ENCODE results near the gene KLHL29.

Gene KLHL29

DNA sequence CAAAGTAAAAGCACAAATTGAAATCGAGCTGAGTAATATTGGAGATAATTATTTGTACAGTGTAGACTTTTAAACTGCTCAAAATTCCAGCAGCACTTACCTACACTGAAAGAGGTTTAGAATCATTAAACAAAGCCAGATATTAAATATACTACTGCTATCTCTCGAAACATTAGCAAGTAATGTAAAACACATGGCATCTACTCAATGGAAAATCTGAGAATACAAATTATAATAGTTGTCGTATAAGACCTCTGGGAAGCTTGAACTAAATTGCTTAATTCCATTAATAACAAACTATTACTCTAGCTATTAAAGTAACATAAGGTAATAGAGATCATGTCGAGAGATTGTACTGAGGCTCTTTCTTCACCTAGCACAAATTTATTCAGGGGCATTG lies 108.9 kb downstream of the KLHL29 start:
- no peak for DNase-seq (ENCODE audit: low spot score)

DNA sequence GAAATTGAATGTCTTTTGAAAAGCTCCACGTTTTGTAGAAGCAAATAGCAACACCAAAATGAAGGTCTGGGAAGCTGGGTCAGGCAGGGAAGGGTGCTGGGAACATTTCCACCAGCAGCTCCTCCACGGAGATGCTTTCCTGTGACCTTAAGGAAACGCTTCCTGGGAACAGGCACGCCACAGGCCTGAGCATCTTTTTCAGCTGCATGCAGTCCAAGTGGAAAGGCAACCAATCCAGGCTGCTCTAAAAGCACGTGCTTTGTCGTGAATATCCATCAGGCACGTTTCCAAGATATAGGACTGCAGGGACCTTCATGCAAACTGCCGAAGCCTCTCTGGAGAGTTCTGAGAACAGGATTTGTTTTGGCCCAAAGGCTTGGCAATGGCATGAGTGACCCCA lies 109.3 kb downstream of the KLHL29 start:
- DNase-seq (ENCODE audit: low spot score): no peak

DNA sequence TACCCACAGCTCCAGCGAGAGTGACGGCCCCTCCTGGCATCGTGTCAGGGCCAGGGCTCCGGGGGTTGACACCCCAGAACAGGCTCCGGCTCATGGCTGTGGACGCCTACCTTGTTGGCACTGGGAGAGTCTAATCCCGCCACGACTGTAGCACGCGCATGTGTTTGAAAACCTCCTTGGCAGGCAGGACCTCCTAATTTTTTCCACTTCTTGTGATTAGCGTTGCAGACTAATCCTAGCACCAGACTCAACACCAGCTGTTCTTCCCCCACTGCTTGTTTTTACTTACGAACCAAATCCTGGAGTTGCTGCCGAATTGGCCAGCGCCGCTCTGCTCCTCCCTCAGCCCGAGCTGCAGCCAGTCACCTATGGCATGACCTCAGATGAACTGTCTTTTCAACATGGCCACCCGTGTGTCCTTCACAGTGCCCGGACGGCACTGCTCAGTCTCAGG lies 110.7 kb downstream of the KLHL29 start:
- DNase-seq (ENCODE audit: low spot score): no peak

DNA sequence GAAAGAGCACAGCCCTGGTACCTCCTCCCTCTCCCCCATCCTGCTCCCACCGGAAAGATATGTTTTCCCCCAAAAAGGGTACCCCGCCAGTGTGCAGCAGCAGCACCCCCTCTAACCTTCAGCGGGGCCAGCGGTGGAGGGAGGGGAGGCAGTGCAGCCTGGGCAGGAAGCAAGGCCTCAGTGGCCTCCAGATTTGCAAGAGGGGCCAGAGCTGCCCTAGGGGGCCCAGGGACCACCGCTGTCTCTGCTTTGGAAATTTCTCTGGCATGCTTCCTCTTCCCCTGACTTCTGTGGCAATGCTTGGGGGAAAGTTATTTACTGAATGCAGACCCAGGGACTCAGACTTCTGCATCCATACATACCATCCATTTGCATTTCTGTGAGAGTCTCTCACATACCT lies 111.5 kb downstream of the KLHL29 start:
- DNase-seq (ENCODE audit: low spot score): no peak

DNA sequence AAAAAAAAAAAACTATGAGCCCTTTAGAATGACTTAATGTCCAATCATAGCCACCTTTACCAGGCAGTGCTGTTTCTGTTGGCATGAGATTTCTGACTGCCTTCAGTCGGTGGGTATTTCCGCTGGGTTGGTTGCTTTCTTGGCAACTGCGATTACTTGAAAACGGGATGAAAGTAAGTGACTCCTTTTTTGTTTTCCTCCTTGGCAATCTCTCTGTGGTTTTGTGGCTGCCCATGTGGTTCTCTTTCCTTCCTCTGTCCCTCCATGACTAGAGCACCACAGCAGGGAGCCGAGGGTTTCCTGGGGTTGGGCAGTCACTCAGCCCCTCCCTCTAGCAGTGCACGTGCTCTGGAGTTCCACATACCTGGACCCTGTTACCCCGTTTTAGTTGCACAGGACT lies 112.1 kb downstream of the KLHL29 start:
- no peak for DNase-seq (ENCODE audit: low spot score)

DNA sequence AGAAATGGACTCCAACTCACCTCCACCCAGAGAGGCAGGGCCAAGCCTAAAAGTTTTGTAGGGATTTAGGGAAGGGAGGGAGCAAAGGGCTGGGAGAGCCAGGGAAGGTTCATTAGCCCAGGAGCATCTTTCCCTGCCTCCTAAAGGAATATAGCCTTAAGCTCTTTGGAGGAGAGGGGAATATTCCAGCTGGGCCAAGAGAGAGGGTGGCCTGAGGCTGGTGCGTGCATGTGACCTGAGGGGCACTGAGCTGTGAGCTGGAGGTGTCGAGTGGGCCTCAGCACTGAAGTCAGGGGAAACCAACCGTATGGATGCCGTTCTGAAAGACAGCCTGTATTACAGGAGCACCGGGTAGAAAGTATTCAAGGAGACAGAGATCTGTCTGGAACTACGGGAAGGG lies 112.6 kb downstream of the KLHL29 start:
- DNase-seq (ENCODE audit: low spot score): no peak

DNA sequence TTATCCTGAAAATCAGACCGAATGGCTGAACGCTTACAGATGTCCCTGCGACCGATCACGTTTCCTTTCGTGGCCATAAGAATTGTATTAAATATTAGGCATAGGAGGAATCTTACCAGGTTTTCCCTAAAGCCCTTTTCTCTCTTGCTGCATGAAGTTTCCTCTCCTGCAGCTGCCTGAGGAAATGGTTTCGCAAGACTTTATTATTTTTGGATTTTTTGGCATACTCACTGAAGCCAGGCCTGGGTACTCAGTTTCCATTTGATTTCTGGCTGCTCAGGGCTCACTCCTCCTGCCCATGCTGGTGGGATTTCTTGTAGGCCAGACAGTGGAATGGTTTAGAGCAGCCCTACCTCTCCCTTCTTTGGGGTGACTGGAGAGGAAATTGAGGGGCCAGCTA lies 114.0 kb downstream of the KLHL29 start:
- DNase-seq (ENCODE audit: low spot score): no peak

DNA sequence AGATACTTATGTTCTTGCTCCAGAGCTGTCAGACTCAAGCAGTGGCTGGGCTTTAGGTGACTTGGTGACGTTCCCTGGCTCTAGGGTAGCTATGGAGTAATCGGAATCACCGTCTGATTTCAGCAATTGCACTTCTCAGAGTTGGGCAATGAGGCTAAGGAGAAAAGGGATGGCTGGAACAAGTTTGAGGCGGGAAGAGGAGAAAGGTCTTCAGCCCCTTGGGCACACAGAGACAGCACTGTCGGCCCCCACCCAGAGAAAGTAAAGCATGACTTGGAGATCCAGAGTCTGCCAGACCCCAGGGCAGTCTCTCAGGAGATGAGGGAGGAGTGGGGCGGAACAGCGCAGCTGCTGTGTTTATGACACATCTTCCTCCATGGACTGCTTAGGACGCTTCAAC lies 114.5 kb downstream of the KLHL29 start:
- DNase-seq (ENCODE audit: low spot score): no peak

DNA sequence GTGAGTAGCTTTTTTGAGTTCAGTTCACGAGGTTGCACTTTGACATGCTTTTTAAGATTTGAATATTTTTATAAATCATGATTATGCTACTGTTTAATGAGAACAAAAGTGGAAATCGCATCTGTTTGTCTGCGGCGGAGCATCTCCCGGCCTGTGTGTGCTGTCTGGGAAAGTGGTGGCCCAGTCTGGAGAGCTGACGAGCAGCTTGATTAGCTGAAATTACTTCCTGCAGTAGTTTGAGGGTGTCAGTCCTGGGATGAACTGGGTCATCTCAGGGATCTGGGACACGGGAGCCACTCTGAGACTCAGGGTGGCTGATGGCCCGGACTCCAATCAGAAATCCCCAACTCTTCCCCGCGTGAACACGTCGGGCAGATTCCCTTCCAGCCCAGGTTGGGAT lies 115.9 kb downstream of the KLHL29 start:
- DNase-seq (ENCODE audit: low spot score): no peak

DNA sequence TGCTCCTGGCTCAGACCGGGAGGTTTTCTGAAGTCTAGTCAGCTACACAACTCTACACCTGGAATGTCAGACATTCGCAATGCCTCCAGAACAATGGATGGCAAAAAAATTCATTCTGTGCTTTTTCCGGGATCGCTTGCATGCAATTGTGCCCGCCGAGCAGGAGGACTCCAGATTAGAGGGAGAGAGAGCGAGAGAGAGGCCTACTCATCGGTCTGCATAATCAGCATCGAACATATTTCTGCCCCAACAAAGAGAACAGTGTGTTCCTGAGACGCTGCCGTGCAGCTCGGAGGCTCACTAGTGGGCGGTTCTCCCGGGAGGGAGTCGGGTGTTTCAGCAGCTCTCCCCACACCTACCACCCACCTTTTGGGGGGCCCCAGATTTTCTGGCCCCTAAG lies 117.1 kb downstream of the KLHL29 start:
- no peak for DNase-seq (ENCODE audit: low spot score)

DNA sequence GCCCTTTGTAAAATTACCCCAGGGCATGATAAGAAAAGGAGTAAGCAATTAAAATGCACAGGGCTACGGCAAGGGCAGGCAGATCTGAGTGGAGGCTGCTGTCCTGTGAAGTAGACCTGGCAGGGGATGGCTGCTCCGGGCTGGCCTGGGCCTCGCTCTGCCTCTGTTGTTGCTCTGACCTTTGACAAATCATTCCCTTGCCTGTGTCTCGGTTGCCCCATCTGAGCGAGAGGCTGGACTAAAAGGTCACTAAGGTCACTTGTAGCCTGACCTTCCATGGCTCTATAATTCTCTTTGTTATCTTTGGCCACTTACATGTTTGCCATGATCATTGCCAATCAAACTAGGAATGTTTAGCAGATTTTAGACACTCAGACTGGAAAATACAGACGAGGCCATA lies 118.1 kb downstream of the KLHL29 start:
- DNase-seq (ENCODE audit: low spot score): no peak

DNA sequence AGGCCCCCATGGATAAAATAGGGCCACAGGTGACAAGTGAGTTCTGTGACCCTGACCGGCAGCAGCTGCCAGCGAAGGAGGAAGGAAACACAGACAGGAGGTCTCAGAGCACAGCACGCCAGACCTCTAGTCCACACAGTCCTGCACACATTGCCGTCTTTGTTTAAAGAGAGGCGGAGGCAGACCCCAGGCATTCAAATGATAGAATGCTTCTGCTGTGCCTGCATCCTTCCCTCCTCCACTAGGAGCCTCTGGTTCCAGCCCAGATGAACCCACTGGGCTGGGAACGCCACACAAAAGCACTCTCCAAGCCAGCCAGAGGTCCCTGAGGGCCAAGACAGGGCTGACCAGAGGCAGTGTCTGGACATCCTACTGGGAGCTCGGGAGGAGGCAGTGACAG lies 118.7 kb downstream of the KLHL29 start:
- DNase-seq (ENCODE audit: low spot score): no peak

DNA sequence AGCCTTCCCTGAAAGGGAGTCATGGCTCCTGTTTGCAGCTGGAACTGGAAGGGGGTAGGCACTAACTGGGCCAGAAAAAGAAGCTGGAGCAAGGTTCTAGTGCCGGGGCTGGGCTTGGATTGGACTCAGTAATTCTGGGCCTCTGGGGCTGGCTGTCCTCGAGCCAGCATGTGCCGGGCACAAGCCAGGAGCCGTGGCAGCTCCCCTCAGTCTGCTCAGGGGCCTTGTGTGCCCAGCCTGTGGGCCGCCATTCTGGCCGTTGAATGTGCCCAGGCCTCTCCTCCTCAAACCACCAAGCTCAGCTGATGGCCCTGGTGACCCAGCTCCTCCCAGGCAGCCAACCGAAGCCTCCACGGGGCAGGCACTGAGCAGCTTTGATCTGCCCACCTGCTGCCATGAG lies 119.6 kb downstream of the KLHL29 start:
- DNase-seq (ENCODE audit: low spot score): no peak

DNA sequence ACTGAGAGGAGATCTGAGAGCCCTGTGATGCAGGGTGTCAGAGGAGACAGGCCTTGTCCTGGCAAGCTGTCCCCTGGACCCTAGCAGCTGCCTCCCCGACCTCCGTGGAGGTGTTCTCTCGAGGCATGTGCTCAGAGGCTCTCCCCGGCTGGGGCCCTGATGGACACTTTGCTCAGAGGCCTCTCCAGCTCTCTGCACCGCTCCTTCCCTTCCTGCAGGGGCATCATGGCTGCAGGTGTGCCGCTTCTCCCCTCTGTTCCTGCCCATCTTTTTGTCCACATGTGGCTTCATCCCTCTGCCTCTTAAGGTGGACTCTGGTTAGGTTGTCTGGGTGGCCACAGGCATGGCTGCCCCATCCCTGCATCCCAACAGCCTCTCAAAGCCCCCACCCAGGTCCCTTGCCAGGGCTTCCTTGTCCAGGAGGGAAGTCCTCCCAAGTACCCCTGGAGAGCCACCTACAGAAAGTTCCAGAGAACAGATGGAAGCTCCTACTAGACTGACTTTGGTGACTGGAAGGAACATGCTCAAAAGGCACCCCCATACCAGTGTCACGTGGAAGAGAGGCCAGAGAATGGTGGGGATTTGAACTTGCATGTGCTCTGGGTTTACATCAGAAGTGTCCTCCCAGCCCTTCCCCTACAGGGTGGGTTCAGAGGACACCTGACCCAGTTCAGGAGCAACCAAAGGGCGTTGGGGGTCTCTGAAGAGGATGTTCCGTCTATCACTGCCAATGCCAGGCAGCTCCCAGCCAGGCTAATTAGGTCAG lies 120.4 kb downstream of the KLHL29 start:
- no peak for DNase-seq (ENCODE audit: low spot score)

DNA sequence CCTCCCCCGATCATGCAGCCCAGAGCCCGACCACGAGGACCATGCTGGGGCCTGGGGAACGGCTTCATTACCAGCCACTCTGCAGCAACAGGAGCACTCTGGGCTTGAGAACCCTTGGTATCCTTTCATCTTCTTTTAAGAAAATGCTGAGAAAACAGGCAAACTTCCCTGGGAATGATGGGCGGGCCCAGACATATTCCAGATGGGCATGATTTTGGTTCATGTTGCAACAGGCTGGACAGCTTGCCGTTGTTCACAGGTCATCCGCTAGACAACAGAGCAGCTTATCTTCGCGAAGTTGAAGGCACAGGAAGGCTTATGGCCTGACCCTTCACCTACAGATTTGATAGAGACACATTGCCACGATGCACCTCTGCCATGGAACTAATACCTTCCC lies 121.0 kb downstream of the KLHL29 start:
- DNase-seq (ENCODE audit: low spot score): no peak

DNA sequence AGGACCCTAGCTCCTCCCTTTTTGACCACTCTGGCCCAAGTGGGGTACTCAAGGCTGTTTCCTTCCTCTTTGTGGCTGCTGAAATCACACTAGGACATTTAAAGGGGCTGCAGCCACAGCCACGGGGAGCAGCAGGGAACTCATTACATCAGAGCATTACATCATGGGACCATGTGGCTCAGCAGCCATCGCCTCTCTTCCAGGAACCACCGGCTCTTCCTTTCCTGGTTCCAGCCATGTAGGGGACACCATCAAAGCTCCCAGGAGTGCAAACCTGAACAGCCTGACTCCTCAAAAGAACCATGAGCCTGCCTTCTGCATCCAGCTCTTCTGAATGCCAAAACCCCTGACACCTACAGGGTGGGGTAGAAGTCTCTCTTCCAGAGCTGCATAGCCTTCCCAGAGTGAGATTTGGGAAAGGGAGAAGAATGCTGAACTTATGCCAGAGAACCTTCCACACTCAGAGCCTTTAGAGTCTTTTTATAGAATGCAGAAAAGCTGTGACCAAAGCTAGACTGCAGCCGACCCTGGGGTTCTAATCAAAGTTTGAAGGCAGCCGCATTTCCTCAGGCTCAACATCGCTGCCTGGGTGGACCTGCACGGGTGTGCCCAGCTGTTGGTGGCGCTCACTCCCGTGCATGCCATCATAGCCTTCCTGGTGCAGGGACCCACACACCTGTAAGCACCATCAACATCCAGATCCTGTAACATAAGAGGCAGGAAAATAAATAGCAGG lies 121.7 kb downstream of the KLHL29 start:
- DNase-seq (ENCODE audit: low spot score): no peak

DNA sequence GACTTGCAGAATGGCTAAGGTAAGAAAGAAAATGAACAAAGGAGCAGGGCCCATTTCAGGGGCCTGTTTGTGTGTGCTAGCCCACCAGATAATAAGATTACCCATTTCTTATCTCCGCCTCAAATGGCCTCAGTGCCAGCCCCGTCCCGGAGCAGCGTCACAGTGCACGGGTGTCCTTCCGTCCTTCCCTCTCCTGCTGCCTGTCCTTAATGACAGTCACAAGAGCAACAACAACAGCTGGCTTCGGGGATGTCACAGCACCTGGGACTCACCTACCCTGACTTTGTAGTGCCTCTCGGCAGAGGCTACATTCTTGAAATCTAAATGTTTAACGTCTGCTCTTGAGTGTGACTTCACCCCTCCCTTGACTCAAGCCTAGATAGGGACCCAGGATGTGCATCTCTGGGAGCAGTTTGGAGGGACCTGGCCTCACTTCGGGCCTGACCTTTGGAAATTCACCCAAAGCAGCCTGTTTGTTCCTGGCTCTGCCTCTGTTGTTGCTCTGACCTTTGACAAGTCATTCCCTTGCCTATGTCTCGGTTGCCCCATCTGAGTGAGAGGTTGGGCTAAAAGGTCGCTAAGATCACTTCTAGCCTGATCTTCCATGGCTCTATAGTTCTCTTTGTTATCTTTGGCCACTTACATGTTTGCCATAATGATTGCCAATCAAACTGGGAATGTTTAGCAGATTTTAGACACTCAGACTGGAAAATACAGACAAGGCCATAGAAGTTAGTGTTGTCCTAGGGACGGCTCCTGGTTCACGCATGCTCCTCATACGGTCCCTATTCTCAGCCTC lies 122.5 kb downstream of the KLHL29 start:
- DNase-seq (ENCODE audit: low spot score): no peak

DNA sequence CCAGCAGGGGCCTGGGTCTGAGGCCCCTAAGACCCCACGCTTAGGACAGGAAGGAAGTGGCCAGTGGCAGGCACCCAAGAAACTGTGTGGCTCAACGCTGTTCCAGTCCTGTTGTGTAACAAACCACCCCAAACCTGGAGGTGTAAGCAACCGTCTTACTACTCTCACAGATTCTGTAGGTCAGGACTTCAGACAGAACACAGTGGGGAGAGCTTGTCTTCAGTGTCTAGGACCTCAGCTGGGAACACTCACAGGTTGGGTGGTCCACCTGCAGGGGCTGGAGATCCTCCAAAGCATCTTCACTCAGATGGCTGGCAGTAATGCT lies 123.0 kb downstream of the KLHL29 start:
- no peak for DNase-seq (ENCODE audit: low spot score)

DNA sequence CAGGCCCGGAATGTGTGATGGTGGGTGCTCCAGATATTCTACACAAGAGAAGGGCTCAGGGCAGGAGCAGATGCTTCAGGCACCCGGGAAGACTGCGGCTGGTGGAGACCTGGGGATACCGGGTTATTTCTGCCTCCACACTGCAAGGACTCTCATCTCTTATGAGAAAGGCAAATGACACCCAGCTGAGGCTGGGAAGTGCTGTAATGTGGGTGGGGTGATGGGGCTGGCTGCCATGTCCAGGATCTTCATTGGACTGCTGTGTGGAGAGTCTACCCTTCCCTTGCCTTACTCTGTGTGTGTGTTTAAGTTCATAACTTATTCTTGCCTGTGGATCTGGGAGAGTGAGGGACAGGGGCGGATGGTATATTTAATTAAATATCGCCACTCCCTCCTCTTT lies 124.1 kb downstream of the KLHL29 start:
- no peak for DNase-seq (ENCODE audit: low spot score)

DNA sequence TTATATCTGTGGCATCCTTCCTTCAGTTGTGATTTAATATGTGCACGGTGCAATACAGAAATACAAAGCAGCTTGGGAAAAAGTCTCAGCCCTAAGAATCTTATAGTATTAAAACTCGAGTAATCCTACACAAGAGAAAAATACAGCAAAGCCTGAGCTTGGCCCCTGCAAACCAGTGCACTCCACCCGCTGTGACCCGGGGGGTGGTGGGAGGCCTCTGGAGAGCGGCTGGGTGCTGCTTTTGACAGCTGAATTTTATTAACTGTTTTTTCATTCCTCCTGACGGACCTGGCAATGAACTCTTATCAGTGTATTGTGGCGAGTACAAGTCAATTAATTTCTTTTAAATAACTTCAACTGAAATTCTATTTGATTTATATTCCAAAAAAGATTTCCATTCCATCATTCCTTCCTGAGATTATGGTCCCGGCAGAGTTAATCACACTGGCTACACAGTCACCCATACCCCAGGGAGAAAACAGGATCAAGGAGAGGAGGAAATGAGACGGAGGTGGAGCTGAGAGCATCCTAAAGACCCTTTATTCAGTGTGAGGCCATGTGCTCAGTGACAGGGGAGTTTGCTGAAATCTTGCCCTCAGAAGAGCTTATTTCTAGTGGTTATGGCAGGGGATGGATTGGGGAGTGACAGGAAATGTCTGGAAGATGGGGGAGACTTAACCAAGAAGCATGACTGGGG lies 124.8 kb downstream of the KLHL29 start:
- DNase-seq (ENCODE audit: low spot score): no peak

DNA sequence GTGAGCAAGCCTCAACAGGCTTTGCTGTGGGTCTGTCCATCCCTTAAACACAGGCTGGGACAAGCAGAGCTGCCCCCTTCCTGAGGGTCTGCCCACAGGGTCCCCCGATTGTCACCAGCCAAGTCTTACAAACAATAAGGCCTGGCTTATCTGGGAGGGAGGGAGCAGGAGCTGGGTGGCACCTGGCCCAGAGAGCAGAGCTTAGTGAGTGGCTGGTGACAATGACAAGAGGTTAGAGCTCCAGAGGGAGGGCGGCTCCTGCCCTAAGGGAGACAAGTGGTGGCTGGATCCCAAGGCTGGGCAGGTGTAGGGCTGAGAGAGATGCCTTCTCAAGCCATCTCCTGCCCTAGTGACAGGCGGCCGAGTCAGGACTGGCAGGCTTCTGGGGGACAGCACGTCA lies 125.5 kb downstream of the KLHL29 start:
- no peak for DNase-seq (ENCODE audit: low spot score)

DNA sequence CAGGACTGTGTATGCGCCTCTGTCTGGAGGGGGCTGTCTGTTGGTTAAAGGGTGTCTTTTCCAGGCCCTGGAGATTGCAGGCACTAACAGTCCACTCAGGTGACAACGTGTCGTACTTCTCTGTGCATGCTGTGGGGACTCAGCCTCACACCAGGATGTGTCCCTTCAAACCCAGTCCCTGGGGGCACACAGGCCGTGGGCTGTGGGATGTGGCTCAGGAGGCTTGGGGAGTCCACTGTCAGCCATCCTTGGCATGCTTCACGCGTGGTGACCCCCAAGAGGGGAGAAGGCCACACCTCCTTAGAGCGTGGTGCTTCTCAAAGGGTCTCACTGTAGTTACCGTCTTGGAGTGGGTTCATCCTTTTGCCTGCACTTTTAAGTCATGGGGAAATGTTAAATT lies 127.8 kb downstream of the KLHL29 start:
- DNase-seq (ENCODE audit: low spot score): no peak

Measured in CD4-positive, alpha-beta T cell treated with Interleukin-2 at 100 ng/mL for 4 hours (primary cell).